ENCODE data around the gene ZNF521.
"Not testable (repeated sequence)": the region's sequence is repeated elsewhere in the genome, so short reads cannot be mapped to it uniquely, and the experiment has no call there.

Gene ZNF521

GRCh38 chr18:25275412-25276001 lies 76.5 kb downstream of the ZNF521 start:
- H3K27me3 ChIP-seq (ENCODE audit: low read depth): no peaks in the 10 kb centered on the region
- H3K4me3 ChIP-seq: no peak overlapping the region
- no peaks in the 10 kb centered on the region for H3K9me3 ChIP-seq
- in situ Hi-C loops (cut with MboI; ENCODE audit: low sequenced_read_pairs): no loop called here
- no peak for DNase-seq (ENCODE audit: low spot score in 2 of 2)
- H3K36me3 ChIP-seq (replicated peaks): no peaks in the 10 kb centered on the region
- H3K4me1 ChIP-seq: no peaks in the 10 kb centered on the region

GRCh38 chr18:25274926-25275325 lies 77.0 kb downstream of the ZNF521 start:
- no peaks in the 10 kb centered on the region for H3K27me3 ChIP-seq (ENCODE audit: low read depth)
- H3K4me3 ChIP-seq: no peak overlapping the region
- no peaks in the 10 kb centered on the region for H3K36me3 ChIP-seq (replicated peaks)
- DNase-seq (ENCODE audit: low spot score in 2 of 2): no peak
- H3K4me1 ChIP-seq: no peaks in the 10 kb centered on the region
- no peaks in the 10 kb centered on the region for H3K9me3 ChIP-seq
- in situ Hi-C loops (cut with MboI; ENCODE audit: low sequenced_read_pairs): no loop called here

GRCh38 chr18:25266931-25267527 lies 84.9 kb downstream of the ZNF521 start:
- H3K4me1 ChIP-seq; in situ Hi-C loops (cut with MboI; ENCODE audit: low sequenced_read_pairs); DNase-seq (ENCODE audit: low spot score in 2 of 2): not testable (repeated sequence)

GRCh38 chr18:25262920-25263319 lies 89.0 kb downstream of the ZNF521 start:
- DNase-seq (ENCODE audit: low spot score in 2 of 2): no peak
- Histone ChIP-seq H3K27me3 (ENCODE audit: low read depth) (no peaks in the 10 kb centered on the region), H3K4me3 (no peak overlapping the region), H3K4me1 (no peaks in the 10 kb centered on the region), H3K9me3 (no peaks in the 10 kb centered on the region), H3K36me3 (replicated peaks) (no peaks in the 10 kb centered on the region)
- in situ Hi-C loops (cut with MboI; ENCODE audit: low sequenced_read_pairs): no loop called here

More at GRCh38 chr18:25266931-25267527, 84.9 kb downstream of the ZNF521 start:
- H3K27me3 ChIP-seq (ENCODE audit: low read depth); H3K36me3 ChIP-seq (replicated peaks); H3K4me3 ChIP-seq; H3K9me3 ChIP-seq: not testable (repeated sequence)

GRCh38 chr18:25261768-25262167 lies 90.2 kb downstream of the ZNF521 start:
- no peak for DNase-seq (ENCODE audit: low spot score in 2 of 2)
- no peak overlapping the region for H3K4me3 ChIP-seq
- H3K27me3 ChIP-seq (ENCODE audit: low read depth): no peaks in the 10 kb centered on the region
- in situ Hi-C loops (cut with MboI; ENCODE audit: low sequenced_read_pairs): no loop called here
- H3K36me3 ChIP-seq (replicated peaks): no peaks in the 10 kb centered on the region
- no peaks in the 10 kb centered on the region for H3K9me3 ChIP-seq
- H3K4me1 ChIP-seq: no peaks in the 10 kb centered on the region

GRCh38 chr18:25256439-25256838 lies 95.5 kb downstream of the ZNF521 start:
- Histone ChIP-seq H3K4me3 (no peak overlapping the region), H3K36me3 (replicated peaks) (no peaks in the 10 kb centered on the region), H3K4me1 (no peaks in the 10 kb centered on the region), H3K27me3 (ENCODE audit: low read depth) (no peaks in the 10 kb centered on the region), H3K9me3 (no peaks in the 10 kb centered on the region)
- no peak for DNase-seq (ENCODE audit: low spot score in 2 of 2)
- in situ Hi-C loops (cut with MboI; ENCODE audit: low sequenced_read_pairs): no loop called here

GRCh38 chr18:25253779-25254178 lies 98.2 kb downstream of the ZNF521 start:
- no peaks in the 10 kb centered on the region for H3K27me3 ChIP-seq (ENCODE audit: low read depth)
- no peaks in the 10 kb centered on the region for H3K4me1 ChIP-seq
- no peak for DNase-seq (ENCODE audit: low spot score in 2 of 2)
- H3K4me3 ChIP-seq: no peak overlapping the region
- in situ Hi-C loops (cut with MboI; ENCODE audit: low sequenced_read_pairs): no loop called here
- no peaks in the 10 kb centered on the region for H3K9me3 ChIP-seq
- no peaks in the 10 kb centered on the region for H3K36me3 ChIP-seq (replicated peaks)

GRCh38 chr18:25253136-25253535 lies 98.8 kb downstream of the ZNF521 start:
- Histone ChIP-seq H3K36me3 (replicated peaks) (no peaks in the 10 kb centered on the region), H3K4me1 (no peaks in the 10 kb centered on the region), H3K27me3 (ENCODE audit: low read depth) (no peaks in the 10 kb centered on the region), H3K4me3 (no peak overlapping the region), H3K9me3 (no peaks in the 10 kb centered on the region)
- DNase-seq (ENCODE audit: low spot score in 2 of 2): no peak
- in situ Hi-C loops (cut with MboI; ENCODE audit: low sequenced_read_pairs): no loop called here

- no peaks in the 10 kb centered on the region for H3K36me3 ChIP-seq (replicated peaks)
- H3K27me3 ChIP-seq (ENCODE audit: low read depth): no peaks in the 10 kb centered on the region
- H3K9me3 ChIP-seq: no peaks in the 10 kb centered on the region
- in situ Hi-C loops (cut with MboI; ENCODE audit: low sequenced_read_pairs): no loop called here
- H3K4me3 ChIP-seq: no peak overlapping the region
- DNase-seq (ENCODE audit: low spot score in 2 of 2): no peak
- no peaks in the 10 kb centered on the region for H3K4me1 ChIP-seq
These were observed 100.9 kb downstream of the ZNF521 start for GRCh38 chr18:25251068-25251467.

GRCh38 chr18:25250474-25250851 lies 101.5 kb downstream of the ZNF521 start:
- H3K36me3 ChIP-seq (replicated peaks): no peaks in the 10 kb centered on the region
- in situ Hi-C loops (cut with MboI; ENCODE audit: low sequenced_read_pairs): no loop called here
- H3K4me1 ChIP-seq: no peaks in the 10 kb centered on the region
- DNase-seq (ENCODE audit: low spot score in 2 of 2): no peak
- H3K9me3 ChIP-seq: no peaks in the 10 kb centered on the region
- H3K4me3 ChIP-seq: no peak overlapping the region
- no peaks in the 10 kb centered on the region for H3K27me3 ChIP-seq (ENCODE audit: low read depth)

GRCh38 chr18:25248755-25249154 lies 103.2 kb downstream of the ZNF521 start:
- H3K9me3 ChIP-seq: no peaks in the 10 kb centered on the region
- in situ Hi-C loops (cut with MboI; ENCODE audit: low sequenced_read_pairs): no loop called here
- no peaks in the 10 kb centered on the region for H3K27me3 ChIP-seq (ENCODE audit: low read depth)
- H3K4me3 ChIP-seq: no peak overlapping the region
- H3K36me3 ChIP-seq (replicated peaks): no peaks in the 10 kb centered on the region
- H3K4me1 ChIP-seq: no peaks in the 10 kb centered on the region
- DNase-seq (ENCODE audit: low spot score in 2 of 2): no peak

GRCh38 chr18:25247725-25248124 lies 104.2 kb downstream of the ZNF521 start:
- Histone ChIP-seq H3K36me3 (replicated peaks) (no peaks in the 10 kb centered on the region), H3K4me3 (no peak overlapping the region), H3K9me3 (no peaks in the 10 kb centered on the region), H3K27me3 (ENCODE audit: low read depth) (no peaks in the 10 kb centered on the region), H3K4me1 (no peaks in the 10 kb centered on the region)
- in situ Hi-C loops (cut with MboI; ENCODE audit: low sequenced_read_pairs): no loop called here
- no peak for DNase-seq (ENCODE audit: low spot score in 2 of 2)

GRCh38 chr18:25244924-25245698 lies 106.9 kb downstream of the ZNF521 start:
- H3K9me3 ChIP-seq: no peaks in the 10 kb centered on the region
- no peaks in the 10 kb centered on the region for H3K27me3 ChIP-seq (ENCODE audit: low read depth)
- in situ Hi-C loops (cut with MboI; ENCODE audit: low sequenced_read_pairs): no loop called here
- no peak overlapping the region for H3K4me3 ChIP-seq
- no peaks in the 10 kb centered on the region for H3K36me3 ChIP-seq (replicated peaks)
- no peak for DNase-seq (ENCODE audit: low spot score in 2 of 2)
- H3K4me1 ChIP-seq: no peaks in the 10 kb centered on the region

- in situ Hi-C loops (cut with MboI; ENCODE audit: low sequenced_read_pairs): no loop called here
- no peak overlapping the region for H3K4me3 ChIP-seq
- no peak for DNase-seq (ENCODE audit: low spot score in 2 of 2)
These were observed 107.8 kb downstream of the ZNF521 start for GRCh38 chr18:25244170-25244569.

More at GRCh38 chr18:25244170-25244569, 107.8 kb downstream of the ZNF521 start:
- Histone ChIP-seq H3K9me3 (no peaks in the 10 kb centered on the region), H3K4me1 (no peaks in the 10 kb centered on the region), H3K36me3 (replicated peaks) (no peaks in the 10 kb centered on the region), H3K27me3 (ENCODE audit: low read depth) (no peaks in the 10 kb centered on the region)
